AML-193 (cell line): ENCODE results near the gene TUBG2.

Experiments
- DNase-seq, 2 experiments: peaks; one replicate each; lab custom pipeline; 2025; lab: John Stamatoyannopoulos, UW

TUBG2 gene

GRCh38 chr17:42698736-42699414 is 39.8 kb downstream of the TUBG2 start:
- DNase-seq, result no peak

GRCh38 chr17:42699415-42699740 is 40.3 kb downstream of the TUBG2 start:
- DNase-seq, result no peak

- DNase-seq, result no peak
These were observed 41.7 kb downstream of the TUBG2 start for GRCh38 chr17:42700586-42701289.

GRCh38 chr17:42702446-42702845 is 43.4 kb downstream of the TUBG2 start:
- DNase-seq, result no peak

GRCh38 chr17:42704490-42704836 is 45.4 kb downstream of the TUBG2 start:
- DNase-seq, result no peak

- no peak for DNase-seq
These were observed 45.9 kb downstream of the TUBG2 start for GRCh38 chr17:42704837-42705494.

GRCh38 chr17:42706732-42707131 is 47.6 kb downstream of the TUBG2 start:
- no peak for DNase-seq

- DNase-seq, result no peak
These were observed 49.5 kb downstream of the TUBG2 start for GRCh38 chr17:42708588-42708987.

GRCh38 chr17:42709561-42709960 is 50.5 kb downstream of the TUBG2 start:
- DNase-seq, result no peak
